Epithelial cell of esophagus (primary cell): ENCODE results near the gene KDM5A.

Experiments used
- DNase-seq: peaks from one replicate; pipeline ENCODE4 v3.0.0; 2010; ENCODE audit warnings: low read depth
- H3K4me3 ChIP-seq: 2 replicates; pipeline ENCODE4 v1.5.1; 2011; ENCODE audit warnings: mild to moderate bottlenecking, low read length, control low read depth
- TF ChIP-seq, protein P1 (sequence below): IDR thresholded peaks from 2 replicates; pipeline ENCODE4 v1.5.1; 2011; ENCODE audit warnings: low read depth, mild to moderate bottlenecking, low read length, control low read depth, inconsistent platforms; ENCODE audit not compliant: insufficient read depth; ENCODE audit errors: missing control alignments

Gene KDM5A

GRCh38 chr12:233615-233968 is 155.5 kb downstream of the KDM5A start:
- DNase-seq, result no peak
- TF ChIP-seq, protein P1, sequence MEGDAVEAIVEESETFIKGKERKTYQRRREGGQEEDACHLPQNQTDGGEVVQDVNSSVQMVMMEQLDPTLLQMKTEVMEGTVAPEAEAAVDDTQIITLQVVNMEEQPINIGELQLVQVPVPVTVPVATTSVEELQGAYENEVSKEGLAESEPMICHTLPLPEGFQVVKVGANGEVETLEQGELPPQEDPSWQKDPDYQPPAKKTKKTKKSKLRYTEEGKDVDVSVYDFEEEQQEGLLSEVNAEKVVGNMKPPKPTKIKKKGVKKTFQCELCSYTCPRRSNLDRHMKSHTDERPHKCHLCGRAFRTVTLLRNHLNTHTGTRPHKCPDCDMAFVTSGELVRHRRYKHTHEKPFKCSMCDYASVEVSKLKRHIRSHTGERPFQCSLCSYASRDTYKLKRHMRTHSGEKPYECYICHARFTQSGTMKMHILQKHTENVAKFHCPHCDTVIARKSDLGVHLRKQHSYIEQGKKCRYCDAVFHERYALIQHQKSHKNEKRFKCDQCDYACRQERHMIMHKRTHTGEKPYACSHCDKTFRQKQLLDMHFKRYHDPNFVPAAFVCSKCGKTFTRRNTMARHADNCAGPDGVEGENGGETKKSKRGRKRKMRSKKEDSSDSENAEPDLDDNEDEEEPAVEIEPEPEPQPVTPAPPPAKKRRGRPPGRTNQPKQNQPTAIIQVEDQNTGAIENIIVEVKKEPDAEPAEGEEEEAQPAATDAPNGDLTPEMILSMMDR, result no peak

DNA sequence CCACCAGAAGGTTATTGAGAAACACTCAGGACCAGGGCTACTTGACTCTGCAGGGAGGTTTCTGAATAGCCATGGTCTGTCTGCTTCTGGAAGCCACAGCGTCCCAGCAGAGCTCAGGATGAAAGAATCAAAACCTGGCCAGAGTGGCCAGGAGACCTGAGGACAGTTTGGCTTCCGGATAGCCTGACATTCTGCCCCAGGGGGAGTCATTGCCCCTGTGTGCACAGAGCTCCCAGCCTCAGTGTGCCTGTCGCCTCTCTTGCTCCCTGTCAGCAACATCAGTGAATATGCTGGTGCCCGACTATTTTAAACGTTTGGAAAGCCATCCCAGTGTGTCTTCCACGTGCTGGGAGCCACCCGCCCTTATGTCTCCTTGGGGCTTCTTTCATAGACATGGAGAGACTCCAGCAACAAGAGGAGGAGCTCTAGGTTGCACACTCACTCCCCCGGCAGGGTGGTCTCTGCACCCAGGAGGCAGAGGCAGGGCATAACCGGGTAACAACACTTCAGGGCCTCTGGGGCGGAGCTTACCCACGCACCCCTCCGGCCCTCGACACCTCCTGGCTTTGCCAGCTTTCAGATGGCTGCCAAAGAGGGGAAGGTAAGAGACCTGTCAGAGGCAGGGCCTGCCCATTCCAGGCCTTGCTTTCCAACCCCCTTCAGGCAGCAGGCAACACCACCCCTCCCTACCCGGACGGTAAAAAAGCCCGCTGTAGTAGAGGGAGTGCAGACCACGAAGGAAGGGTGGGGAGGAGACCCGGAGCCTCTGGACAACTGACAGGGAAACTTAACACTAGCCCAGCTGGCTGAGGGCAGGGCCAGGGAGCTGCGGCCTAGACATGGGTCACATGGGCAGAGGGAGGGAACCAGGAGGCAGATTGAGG is 156.1 kb downstream of the KDM5A start:
- DNase-seq, result no peak
- no peak overlapping the region for H3K4me3 ChIP-seq
- TF ChIP-seq, protein P1, result no peak

More at GRCh38 chr12:233615-233968, 155.5 kb downstream of the KDM5A start:
- H3K4me3 ChIP-seq, result no peak overlapping the region

GRCh38 chr12:230925-231671 is 158.0 kb downstream of the KDM5A start:
- H3K4me3 ChIP-seq, result no peak overlapping the region
- TF ChIP-seq, protein P1, result no peak
- DNase-seq, result no peak
